ENCODE data around the gene CACNA1B. TPM values are rescaled to one million over a fixed set of nuclear protein-coding genes. Genes with fewer than 3 reads are reported as not detected.
A peak's percentile ranks its signal among the peaks of the same experiment; 100 is the strongest.

Gene CACNA1B
- total RNA-seq, 1 donor from 2014 or later: 0.02 TPM

DNA sequence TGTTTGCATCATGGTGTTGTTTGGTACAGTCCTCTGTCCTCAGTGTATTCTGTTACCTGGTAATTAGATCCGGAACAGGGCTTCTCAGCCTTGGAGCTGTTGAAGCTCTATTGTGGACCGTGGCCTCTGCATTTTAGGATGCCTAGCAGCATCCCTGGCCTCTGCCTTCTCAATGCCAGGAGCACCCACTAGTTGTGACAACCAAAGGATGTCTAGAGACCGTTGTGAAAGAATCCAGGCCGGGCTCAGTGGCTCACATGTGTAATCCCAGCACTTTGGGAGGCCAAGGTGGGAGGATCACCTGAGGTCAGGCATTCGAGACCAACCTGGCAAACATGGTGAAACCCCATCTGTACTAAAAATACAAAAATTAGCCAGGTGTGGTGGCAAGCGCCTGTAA lies 159.6 kb downstream of the CACNA1B start:
- no peak overlapping the region for H3K27ac Mint-ChIP-seq
- DNase-seq (ENCODE audit: low spot score): no peak
- peaks cover 11% of the 10 kb centered on the region for H3K27me3 Mint-ChIP-seq (ENCODE audit: low read depth)
- H3K4me1 Mint-ChIP-seq (ENCODE audit: low read depth): no peaks in the 10 kb centered on the region
- H3K36me3 Mint-ChIP-seq (ENCODE audit: low read depth): no peaks in the 10 kb centered on the region
- intact Hi-C loops (cut with micrococcal nuclease): no loop called here
- H3K4me3 Mint-ChIP-seq (ENCODE audit: low read depth): no peak overlapping the region
- H3K9me3 Mint-ChIP-seq: no peaks in the 10 kb centered on the region

DNA sequence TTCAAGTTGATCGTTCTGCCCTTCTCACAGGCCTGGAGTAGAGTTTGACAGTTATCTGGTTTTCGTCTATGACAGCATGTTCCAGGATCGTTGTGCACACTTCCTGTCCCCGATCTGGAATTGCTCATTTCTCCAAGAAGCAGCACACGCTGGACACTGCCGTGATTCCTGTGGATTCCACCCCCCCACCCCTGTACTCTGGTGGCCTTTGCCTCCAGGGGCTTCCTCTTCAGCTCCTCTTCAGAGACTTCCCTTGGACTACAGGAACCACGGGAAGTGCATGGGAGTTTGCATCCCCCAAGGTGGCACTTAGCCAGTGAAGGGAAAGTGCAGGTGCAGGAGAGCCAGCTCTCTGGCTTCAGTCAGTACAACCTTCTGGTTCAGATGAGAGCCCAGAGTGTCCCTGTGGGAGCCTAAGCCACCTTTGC lies 160.7 kb downstream of the CACNA1B start:
- Mint-ChIP-seq H3K27ac (no peak overlapping the region), H3K36me3 (ENCODE audit: low read depth) (no peaks in the 10 kb centered on the region), H3K4me3 (ENCODE audit: low read depth) (no peak overlapping the region), H3K4me1 (ENCODE audit: low read depth) (no peaks in the 10 kb centered on the region), H3K27me3 (ENCODE audit: low read depth) (peaks cover 3% of the 10 kb centered on the region), H3K9me3 (no peaks in the 10 kb centered on the region)
- peak; percentile 5 for DNase-seq (ENCODE audit: low spot score)
- intact Hi-C loops (cut with micrococcal nuclease): no loop called here

DNA sequence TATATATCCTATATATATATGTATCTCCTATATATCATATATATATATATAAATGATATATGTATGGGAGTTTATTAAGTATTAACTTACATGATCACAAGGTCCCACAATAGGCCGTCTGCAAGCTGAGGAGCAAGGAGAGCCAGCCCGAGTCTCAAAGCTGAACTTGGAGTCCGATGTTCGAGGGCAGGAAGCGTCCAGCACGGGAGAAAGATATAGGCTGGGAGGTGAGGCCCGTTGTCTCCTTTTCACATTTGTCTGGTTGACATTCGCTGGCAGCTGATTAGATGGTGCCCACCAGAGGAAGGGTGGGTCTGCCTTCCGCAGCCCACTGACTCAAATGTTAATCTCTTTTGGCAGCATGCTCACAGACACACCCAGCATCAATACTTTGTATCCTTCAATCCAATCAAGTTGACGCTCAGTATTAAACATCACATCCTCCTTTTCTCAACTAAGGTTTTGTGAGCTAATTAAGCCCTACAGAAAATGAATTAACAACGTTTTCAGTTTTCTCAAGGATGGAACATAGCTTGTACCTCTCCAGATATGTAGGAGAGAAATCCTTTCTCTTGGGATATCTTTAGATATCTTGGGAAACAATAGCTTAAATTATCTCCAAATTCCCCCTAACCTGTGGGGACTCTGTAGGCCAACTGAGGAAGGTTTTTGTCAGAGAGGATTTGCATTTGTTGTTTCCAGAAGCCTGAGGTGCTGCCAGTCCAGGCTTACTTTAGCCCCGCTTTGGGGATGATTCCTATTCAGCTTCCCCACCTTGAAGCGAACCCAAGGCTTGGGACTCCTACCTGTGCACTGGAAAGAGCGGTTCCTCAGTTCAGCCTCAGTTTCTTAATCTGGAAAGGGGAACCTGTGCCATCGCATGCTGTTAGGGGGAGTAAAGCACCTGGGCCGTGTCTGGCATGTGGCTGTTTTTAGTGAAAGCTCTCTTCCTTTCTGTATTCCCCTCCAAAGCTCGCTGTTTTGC lies 163.2 kb downstream of the CACNA1B start:
- Mint-ChIP-seq H3K9me3 (no peaks in the 10 kb centered on the region), H3K4me3 (ENCODE audit: low read depth) (no peak overlapping the region), H3K27ac (no peak overlapping the region), H3K36me3 (ENCODE audit: low read depth) (no peaks in the 10 kb centered on the region), H3K27me3 (ENCODE audit: low read depth) (peaks cover 3% of the 10 kb centered on the region), H3K4me1 (ENCODE audit: low read depth) (no peaks in the 10 kb centered on the region)
- intact Hi-C loops (cut with micrococcal nuclease): no loop called here
- DNase-seq (ENCODE audit: low spot score): no peak

DNA sequence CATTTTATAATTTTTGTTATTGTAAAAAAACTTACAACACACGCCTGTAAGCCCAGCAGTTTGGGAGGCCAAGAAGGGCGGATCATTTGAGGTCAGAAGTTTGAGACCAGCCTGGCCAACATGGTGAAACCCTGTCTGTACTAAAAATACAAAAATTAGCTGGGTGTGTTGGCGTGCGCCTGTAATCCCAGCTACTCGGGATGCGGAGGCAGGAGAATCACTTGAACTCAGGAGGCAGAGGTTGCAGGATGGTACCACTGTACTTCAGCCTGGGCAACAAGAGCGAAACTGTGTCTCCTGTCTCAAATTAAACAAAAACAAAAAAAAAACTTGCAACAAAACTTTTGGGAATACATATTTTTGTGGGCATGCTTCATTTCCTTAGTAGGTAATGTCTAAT lies 164.6 kb downstream of the CACNA1B start:
- intact Hi-C loops (cut with micrococcal nuclease): no loop called here
- no peak for DNase-seq (ENCODE audit: low spot score)
- no peaks in the 10 kb centered on the region for H3K9me3 Mint-ChIP-seq
- H3K4me1 Mint-ChIP-seq (ENCODE audit: low read depth): no peaks in the 10 kb centered on the region
- H3K36me3 Mint-ChIP-seq (ENCODE audit: low read depth): no peaks in the 10 kb centered on the region
- H3K27me3 Mint-ChIP-seq (ENCODE audit: low read depth): peaks cover 3% of the 10 kb centered on the region
- H3K27ac Mint-ChIP-seq: no peak overlapping the region
- H3K4me3 Mint-ChIP-seq (ENCODE audit: low read depth): no peak overlapping the region

DNA sequence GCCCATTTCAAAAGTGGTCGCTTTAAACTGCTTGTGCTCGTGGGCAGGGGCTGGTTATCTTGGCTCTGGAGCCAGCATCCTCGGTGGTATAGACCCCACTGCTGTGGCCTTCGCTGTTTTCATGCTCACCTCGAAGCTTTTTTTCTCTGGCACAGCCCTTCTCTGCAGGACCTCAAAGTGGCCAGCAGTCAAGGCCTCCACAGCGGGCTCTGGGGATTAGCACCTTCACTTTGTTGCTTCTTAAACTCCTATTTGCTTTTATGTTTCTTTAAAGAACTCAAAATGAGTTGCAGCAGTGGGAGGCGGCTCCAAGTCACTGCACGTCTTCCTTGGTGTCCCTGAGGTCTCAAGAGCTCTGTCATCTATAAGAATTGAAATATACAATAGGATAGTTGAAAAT lies 165.1 kb downstream of the CACNA1B start:
- Mint-ChIP-seq H3K4me3 (ENCODE audit: low read depth) (no peak overlapping the region), H3K4me1 (ENCODE audit: low read depth) (no peaks in the 10 kb centered on the region), H3K9me3 (no peaks in the 10 kb centered on the region), H3K36me3 (ENCODE audit: low read depth) (no peaks in the 10 kb centered on the region), H3K27ac (no peak overlapping the region), H3K27me3 (ENCODE audit: low read depth) (peaks cover 3% of the 10 kb centered on the region)
- intact Hi-C loops (cut with micrococcal nuclease): no loop called here
- no peak for DNase-seq (ENCODE audit: low spot score)

DNA sequence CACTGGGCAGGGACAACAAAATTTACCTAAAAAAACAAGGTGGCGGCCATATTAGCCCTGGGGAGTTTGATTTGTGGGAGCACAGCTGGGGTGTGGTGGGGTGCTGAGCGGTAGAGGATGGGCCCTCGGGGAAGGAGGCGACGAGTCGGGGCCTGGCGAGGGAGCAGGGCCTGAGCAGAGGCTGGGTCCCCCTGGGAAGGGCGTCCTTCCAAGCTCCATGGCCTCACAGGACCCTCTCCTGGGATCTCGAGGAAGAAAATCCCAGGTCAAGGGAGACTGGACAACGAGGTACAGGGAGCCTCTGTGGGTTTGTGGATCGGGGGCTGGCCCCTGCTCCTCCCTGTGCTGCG lies 165.5 kb downstream of the CACNA1B start:
- intact Hi-C loops (cut with micrococcal nuclease): no loop called here
- DNase-seq (ENCODE audit: low spot score): no peak

DNA sequence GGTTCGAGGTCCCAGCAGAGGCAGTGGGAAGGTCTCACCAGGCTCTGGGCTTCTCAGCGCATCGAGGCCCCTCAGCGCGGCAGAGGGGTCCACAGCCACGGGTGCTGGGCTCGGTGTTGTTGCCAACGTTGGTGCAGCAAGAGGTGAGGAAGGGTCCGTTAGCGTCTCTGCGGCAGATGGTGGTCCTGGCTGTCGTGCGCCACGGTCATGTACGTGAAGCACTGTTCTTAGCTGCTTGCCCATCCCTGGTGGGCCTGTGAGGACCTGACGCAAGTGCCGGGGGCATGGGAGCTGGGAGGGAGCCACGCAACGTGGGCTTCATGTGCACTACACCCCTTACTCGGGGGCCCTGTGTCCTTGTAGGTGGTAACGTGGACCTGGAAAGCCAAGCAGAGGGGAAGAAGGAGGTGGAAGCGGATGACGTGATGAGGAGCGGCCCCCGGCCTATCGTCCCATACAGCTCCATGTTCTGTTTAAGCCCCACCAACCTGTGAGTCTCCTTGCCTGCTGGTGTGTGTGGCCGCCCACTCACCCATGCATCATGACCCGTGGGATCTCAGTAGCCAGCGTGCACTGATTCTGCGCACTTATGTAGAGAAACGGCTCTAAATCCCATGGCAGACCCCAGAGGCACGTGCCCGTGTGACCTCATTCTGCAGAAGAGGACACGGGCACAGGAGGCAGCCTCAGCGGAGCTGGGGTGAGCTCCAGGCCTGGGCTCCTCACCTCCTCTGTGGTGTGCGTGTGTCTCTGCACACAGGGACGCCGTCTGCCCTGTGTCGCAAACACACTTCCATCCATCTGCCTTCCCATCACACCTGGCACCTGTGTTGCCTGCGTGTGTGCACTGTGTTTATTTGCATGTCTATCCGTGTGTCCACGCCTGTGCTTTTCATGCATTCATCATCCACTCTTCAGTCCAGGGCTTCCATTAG lies 166.1 kb downstream of the CACNA1B start:
- H3K27me3 Mint-ChIP-seq (ENCODE audit: low read depth): peaks cover 3% of the 10 kb centered on the region
- no peaks in the 10 kb centered on the region for H3K36me3 Mint-ChIP-seq (ENCODE audit: low read depth)
- no peak overlapping the region for H3K27ac Mint-ChIP-seq
- H3K4me1 Mint-ChIP-seq (ENCODE audit: low read depth): no peaks in the 10 kb centered on the region
- intact Hi-C loops (cut with micrococcal nuclease): no loop called here
- DNase-seq (ENCODE audit: low spot score): no peak
- no peak overlapping the region for H3K4me3 Mint-ChIP-seq (ENCODE audit: low read depth)
- H3K9me3 Mint-ChIP-seq: no peaks in the 10 kb centered on the region

More for the DNA sequence above, 165.5 kb downstream of the CACNA1B start:
- Mint-ChIP-seq H3K27me3 (ENCODE audit: low read depth) (peaks cover 3% of the 10 kb centered on the region), H3K27ac (no peak overlapping the region), H3K4me3 (ENCODE audit: low read depth) (no peak overlapping the region), H3K9me3 (no peaks in the 10 kb centered on the region), H3K36me3 (ENCODE audit: low read depth) (no peaks in the 10 kb centered on the region), H3K4me1 (ENCODE audit: low read depth) (no peaks in the 10 kb centered on the region)

DNA sequence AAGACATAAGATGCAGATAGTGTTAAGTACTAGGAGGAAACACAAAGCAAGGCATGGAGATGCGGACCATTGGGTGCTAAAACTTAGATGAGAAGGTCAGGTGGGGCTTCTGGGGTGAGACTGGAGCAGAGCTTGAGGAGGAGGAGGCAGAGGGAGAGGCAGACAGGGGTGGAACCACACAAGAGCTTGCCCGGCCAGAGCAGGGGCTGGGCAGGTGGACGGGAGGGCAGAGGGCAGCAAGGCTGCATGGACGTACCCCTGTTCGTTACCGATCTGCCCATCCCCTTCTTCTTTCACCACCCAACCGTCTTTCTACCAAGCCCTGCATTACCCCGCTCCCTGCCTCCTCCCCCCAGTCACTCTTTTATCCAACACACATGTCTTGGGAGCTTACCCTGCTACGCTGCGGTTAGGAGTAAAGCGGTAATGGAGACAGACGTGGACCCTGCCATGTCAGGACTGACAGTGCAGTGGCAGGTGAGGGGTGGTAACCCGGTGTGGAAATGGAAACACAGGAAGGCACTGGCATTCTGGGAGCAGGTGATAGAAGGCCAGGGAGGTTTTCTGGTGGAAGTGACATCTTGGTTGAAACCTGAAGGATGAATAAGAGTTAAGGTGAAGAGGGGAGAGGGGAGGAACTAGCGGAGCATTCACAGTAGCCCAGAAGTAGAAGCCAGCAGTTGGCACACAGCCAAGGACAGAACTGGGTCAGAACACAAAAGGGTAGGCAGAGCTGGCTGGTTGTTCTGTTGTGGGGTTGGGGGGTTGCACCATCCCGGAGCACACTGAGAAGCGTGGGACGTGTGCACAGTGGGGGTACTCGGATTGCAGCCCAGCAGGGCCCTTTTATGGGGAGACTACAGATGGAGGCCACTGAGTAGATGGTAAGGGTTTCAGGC lies 167.2 kb downstream of the CACNA1B start:
- no peak overlapping the region for H3K4me3 Mint-ChIP-seq (ENCODE audit: low read depth)
- DNase-seq (ENCODE audit: low spot score): no peak
- H3K36me3 Mint-ChIP-seq (ENCODE audit: low read depth): no peaks in the 10 kb centered on the region
- no peak overlapping the region for H3K27ac Mint-ChIP-seq
- H3K4me1 Mint-ChIP-seq (ENCODE audit: low read depth): no peaks in the 10 kb centered on the region
- intact Hi-C loops (cut with micrococcal nuclease): no loop called here
- peaks cover 1% of the 10 kb centered on the region for H3K27me3 Mint-ChIP-seq (ENCODE audit: low read depth)
- H3K9me3 Mint-ChIP-seq: no peaks in the 10 kb centered on the region

DNA sequence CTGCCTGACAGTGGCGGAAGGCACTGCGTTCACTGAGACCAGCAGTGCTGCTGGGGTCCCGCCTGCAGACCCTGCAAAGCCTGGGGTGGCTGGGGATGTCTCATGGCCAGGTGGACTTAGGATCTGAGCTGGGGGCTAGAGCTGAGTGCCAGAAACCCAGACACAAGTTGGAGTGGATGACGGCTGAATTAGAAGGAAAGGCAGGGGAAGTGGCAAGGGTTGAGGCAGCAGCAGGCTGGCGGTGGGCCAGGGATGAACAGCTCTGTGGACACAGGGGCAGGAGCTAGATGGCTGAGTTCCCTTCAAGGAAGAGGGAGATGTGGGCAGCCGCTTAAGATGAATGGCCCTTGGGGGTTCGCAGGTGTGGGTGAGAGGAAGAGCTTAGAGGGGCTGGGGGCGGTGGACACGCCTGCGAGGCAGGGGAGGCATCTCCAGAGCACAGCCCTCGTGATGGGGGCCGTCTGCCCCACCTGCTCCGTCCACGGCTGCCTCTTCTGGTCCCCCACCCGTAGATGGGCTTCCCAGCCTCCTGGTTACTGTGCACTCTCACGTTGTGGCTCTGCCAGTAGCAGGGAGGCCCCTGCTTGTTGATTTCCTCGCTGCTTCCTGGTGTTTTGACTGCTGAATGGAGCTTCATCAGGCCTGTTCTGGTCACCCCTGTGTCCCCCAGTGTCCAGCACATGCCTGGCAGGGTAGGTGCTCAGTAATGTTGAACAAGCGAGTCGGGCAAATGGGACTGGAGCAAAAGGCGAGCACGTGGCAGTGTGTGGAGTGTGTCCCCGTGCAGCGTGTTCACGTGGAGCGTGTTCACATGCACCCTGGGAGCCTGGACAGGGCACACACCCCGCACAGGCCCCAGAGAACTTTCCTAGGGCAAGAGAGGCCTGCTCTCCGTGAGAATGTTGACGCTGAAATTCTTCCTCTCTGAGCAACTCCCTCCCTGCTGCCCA lies 168.2 kb downstream of the CACNA1B start:
- Mint-ChIP-seq H3K27me3 (ENCODE audit: low read depth) (no peaks in the 10 kb centered on the region), H3K4me3 (ENCODE audit: low read depth) (no peak overlapping the region), H3K4me1 (ENCODE audit: low read depth) (no peaks in the 10 kb centered on the region), H3K36me3 (ENCODE audit: low read depth) (no peaks in the 10 kb centered on the region), H3K27ac (no peak overlapping the region), H3K9me3 (no peaks in the 10 kb centered on the region)
- intact Hi-C loops (cut with micrococcal nuclease): no loop called here
- no peak for DNase-seq (ENCODE audit: low spot score)

DNA sequence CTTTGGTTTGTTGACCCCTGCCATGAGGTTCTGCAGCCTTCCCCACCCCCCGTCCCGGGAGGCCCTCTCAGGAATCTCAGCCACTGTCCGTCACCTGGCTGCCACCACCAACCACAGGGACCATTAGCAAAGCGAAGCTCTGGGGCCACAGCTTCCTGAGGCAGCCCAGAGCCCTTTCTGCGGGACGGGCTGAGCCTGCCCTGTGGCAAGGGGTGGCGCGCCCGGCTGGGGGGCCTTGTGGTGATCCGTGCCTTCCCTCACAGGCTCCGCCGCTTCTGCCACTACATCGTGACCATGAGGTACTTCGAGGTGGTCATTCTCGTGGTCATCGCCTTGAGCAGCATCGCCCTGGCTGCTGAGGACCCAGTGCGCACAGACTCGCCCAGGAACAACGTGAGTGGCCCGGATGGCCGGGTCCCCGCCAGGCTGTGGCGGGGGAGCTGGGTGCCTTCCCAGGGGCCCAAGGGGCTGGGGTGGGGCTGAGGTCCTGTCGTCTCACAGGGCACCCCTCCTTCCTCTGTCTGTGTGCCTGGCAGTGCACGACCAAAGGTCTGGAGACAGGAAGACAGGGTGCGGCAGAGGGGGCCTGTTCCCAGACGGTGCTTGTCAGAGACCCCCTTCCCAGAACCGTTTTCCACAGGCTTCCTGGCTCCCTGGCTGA lies 169.2 kb downstream of the CACNA1B start:
- no peak for DNase-seq (ENCODE audit: low spot score)
- no peaks in the 10 kb centered on the region for H3K4me1 Mint-ChIP-seq (ENCODE audit: low read depth)
- no peaks in the 10 kb centered on the region for H3K36me3 Mint-ChIP-seq (ENCODE audit: low read depth)
- no peaks in the 10 kb centered on the region for H3K27me3 Mint-ChIP-seq (ENCODE audit: low read depth)
- intact Hi-C loops (cut with micrococcal nuclease): no loop called here
- no peak overlapping the region for H3K27ac Mint-ChIP-seq
- no peak overlapping the region for H3K4me3 Mint-ChIP-seq (ENCODE audit: low read depth)
- H3K9me3 Mint-ChIP-seq: no peaks in the 10 kb centered on the region

DNA sequence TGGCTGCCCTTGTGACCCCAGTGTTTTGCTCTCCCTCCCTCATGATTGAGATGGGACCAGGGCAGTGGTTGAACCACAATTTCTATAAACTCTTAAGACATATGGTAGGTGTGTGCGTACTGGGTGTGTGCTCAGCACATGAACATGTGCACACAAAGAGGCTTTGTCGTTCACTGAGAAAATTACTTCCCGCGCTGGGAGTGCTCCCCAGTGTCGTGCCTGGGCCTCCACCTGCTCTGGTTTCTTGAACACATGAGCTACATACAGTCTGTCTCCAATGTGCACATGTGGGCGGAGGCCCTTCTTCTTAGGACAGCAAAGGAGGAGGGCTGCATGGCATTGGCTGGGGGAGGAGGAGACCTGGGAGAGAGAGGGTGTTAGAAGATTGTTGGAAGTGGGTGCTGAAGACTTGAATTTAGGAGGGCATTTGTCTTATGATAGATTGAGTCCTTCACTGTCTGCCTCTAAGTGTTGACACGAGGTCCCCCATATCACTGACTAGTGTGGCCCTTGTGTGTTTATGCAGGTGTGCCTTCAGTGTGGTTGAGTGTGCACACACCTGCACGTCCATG lies 170.0 kb downstream of the CACNA1B start:
- H3K27ac Mint-ChIP-seq: no peak overlapping the region
- H3K4me3 Mint-ChIP-seq (ENCODE audit: low read depth): no peak overlapping the region
- H3K36me3 Mint-ChIP-seq (ENCODE audit: low read depth): no peaks in the 10 kb centered on the region
- no peaks in the 10 kb centered on the region for H3K9me3 Mint-ChIP-seq
- intact Hi-C loops (cut with micrococcal nuclease): no loop called here
- no peaks in the 10 kb centered on the region for H3K27me3 Mint-ChIP-seq (ENCODE audit: low read depth)
- DNase-seq (ENCODE audit: low spot score): no peak
- H3K4me1 Mint-ChIP-seq (ENCODE audit: low read depth): no peaks in the 10 kb centered on the region
